ENCODE results near the gene SSB. TPM values are rescaled to one million over a fixed set of nuclear protein-coding genes. Genes with fewer than 3 reads are reported as not detected.
"Not testable (repeated sequence)": the region's sequence is repeated elsewhere in the genome, so short reads cannot be mapped to it uniquely, and the experiment has no call there.

SSB gene
- total RNA-seq, 1 donor from 2014 or later: 72.5 TPM

GRCh38 chr2:169782513-169782912 is 16.2 kb upstream of the SSB start:
- DNase-seq: no peak

GRCh38 chr2:169790581-169790980 is 8.1 kb upstream of the SSB start:
- DNase-seq: no peak

GRCh38 chr2:169795181-169795580 is 3.5 kb upstream of the SSB start:
- no peak for DNase-seq

- DNase-seq: peak; percentile 23
Observed at GRCh38 chr2:169796441-169796840, 2.2 kb upstream of the SSB start.

- DNase-seq: no peak
Observed at GRCh38 chr2:169797601-169798000, 1.1 kb upstream of the SSB start.

- DNase-seq: no peak
Observed at GRCh38 chr2:169798397-169798717, 314 bp upstream of the SSB start.

GRCh38 chr2:169803480-169803879 is 4.8 kb downstream of the SSB start:
- no peak for DNase-seq

GRCh38 chr2:169806586-169806985 is 7.9 kb downstream of the SSB start:
- DNase-seq: no peak

- DNase-seq: no peak
Observed at GRCh38 chr2:169808221-169808620, 9.6 kb downstream of the SSB start.

GRCh38 chr2:169815849-169816248 is 17.2 kb downstream of the SSB start:
- no peak for DNase-seq

- DNase-seq: not testable (repeated sequence)
Observed at GRCh38 chr2:169816961-169817360, 18.3 kb downstream of the SSB start.

GRCh38 chr2:169817369-169817768 is 18.7 kb downstream of the SSB start:
- DNase-seq: not testable (repeated sequence)

- DNase-seq: no peak
Observed at GRCh38 chr2:169818241-169818640, 19.6 kb downstream of the SSB start.

- DNase-seq: no peak
Observed at GRCh38 chr2:169819106-169819505, 20.4 kb downstream of the SSB start.

- not testable (repeated sequence) for DNase-seq
Observed at GRCh38 chr2:169820101-169820500, 21.4 kb downstream of the SSB start.

- no peak for DNase-seq
Observed at GRCh38 chr2:169822036-169822435, 23.4 kb downstream of the SSB start.

- no peak for DNase-seq
Observed at GRCh38 chr2:169822785-169823392, 24.2 kb downstream of the SSB start.

GRCh38 chr2:169823996-169824372 is 25.3 kb downstream of the SSB start:
- DNase-seq: no peak

GRCh38 chr2:169824373-169825333 is 26.0 kb downstream of the SSB start, which contains the start of gene METTL5:
Gene METTL5 (minus strand): TSS chr2:169824905. CDS start chr2:169824597, 308 bp downstream.
- peak; percentile 89 for DNase-seq

GRCh38 chr2:169827272-169828140 is 28.8 kb downstream of the SSB start, which contains the start of gene UBR3:
Gene UBR3 (plus strand): TSS chr2:169827454. CDS start chr2:169827508, 54 bp downstream.
- peak; percentile 98 for DNase-seq

GRCh38 chr2:169828141-169828811 is 29.6 kb downstream of the SSB start:
- DNase-seq: peak; percentile 62

GRCh38 chr2:169834401-169834800 is 35.7 kb downstream of the SSB start:
- DNase-seq: no peak
